ENCODE results near the gene ETS1. TPM values are rescaled to one million over a fixed set of nuclear protein-coding genes. Genes with fewer than 3 reads are reported as not detected.

The ETS1 gene
- total and polyA plus RNA-seq, 2 experiments from 2014 or later, result 25.6 to 52.6 TPM

GRCh38 chr11:128550261-128550821 lies 37.0 kb downstream of the ETS1 start:
- peak overlapping the region; percentile 59 for H3K4me3 ChIP-seq
- H4K20me1 ChIP-seq (replicated peaks; ENCODE audit: insufficient read depth), result peaks cover 71% of the 10 kb centered on the region
- Mint-ChIP-seq H3K9me3 (no peaks in the 10 kb centered on the region), H3K27ac (no peak overlapping the region), H3K27me3 (ENCODE audit: insufficient read depth, low read depth, poor library complexity) (peaks cover 69% of the 10 kb centered on the region), H3K4me1 (peaks cover 28% of the 10 kb centered on the region), H3K4me3 (no peak overlapping the region), H3K36me3 (ENCODE audit: low read depth) (peaks cover 22% of the 10 kb centered on the region)
- no peaks in the 10 kb centered on the region for H3K9me2 ChIP-seq (ENCODE audit: insufficient read depth)
- peaks cover 31% of the 10 kb centered on the region for H3K4me1 ChIP-seq (ENCODE audit: insufficient read depth)
- peaks cover 11% of the 10 kb centered on the region; the same call in 1 of the 2 replicates for H3K36me3 ChIP-seq (ENCODE audit: insufficient read depth)
- H3K4me2 ChIP-seq, result peak overlapping the region; percentile 86
- H3F3A ChIP-seq (replicated peaks; ENCODE audit: low read depth), result 0 out of 2 replicates have a peak, but pooled peaks cover 10% of the 10 kb centered on the region
- peaks cover 71% of the 10 kb centered on the region for H3K27me3 ChIP-seq (ENCODE audit: insufficient read depth)
- H3K27ac ChIP-seq (ENCODE audit: low read depth), result no peak overlapping the region
- peaks cover 10% of the 10 kb centered on the region; the same call in 1 of the 2 replicates for H3K79me2 ChIP-seq (replicated peaks; ENCODE audit: insufficient read depth)
- DNase-seq (ENCODE audit: low spot score) (no peak), ATAC-seq (peak; percentile 14)
- TF ChIP-seq CTCF (conservative IDR thresholded peaks at IDR 0.05; ENCODE audit: low read depth in 2 of 2), result no peak
- no peak for TF ChIP-seq JUNB (IDR thresholded peaks at IDR 0.05; ENCODE audit: unreplicated experiment)
- TF ChIP-seq CREB1 (CRISPR knock-in tag; IDR thresholded peaks at IDR 0.05; ENCODE audit: low read depth), result no peak
- TF ChIP-seq EZH2 (IDR thresholded peaks at IDR 0.05; ENCODE audit: low read depth, unreplicated experiment), result no peak
- TF ChIP-seq POLR2AphosphoS5 (IDR thresholded peaks at IDR 0.05; ENCODE audit: low read depth), result no peak
- no peak for TF ChIP-seq EZH2phosphoT487 (IDR thresholded peaks at IDR 0.05; ENCODE audit: unreplicated experiment)
- TF ChIP-seq ZNF331 (CRISPR knock-in tag; IDR thresholded peaks at IDR 0.05; ENCODE audit: low read depth), result no peak
- no peak for TF ChIP-seq NANOG (IDR thresholded peaks at IDR 0.05; ENCODE audit: borderline replicate concordance)
- TF ChIP-seq, protein P1, sequence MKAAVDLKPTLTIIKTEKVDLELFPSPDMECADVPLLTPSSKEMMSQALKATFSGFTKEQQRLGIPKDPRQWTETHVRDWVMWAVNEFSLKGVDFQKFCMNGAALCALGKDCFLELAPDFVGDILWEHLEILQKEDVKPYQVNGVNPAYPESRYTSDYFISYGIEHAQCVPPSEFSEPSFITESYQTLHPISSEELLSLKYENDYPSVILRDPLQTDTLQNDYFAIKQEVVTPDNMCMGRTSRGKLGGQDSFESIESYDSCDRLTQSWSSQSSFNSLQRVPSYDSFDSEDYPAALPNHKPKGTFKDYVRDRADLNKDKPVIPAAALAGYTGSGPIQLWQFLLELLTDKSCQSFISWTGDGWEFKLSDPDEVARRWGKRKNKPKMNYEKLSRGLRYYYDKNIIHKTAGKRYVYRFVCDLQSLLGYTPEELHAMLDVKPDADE (IDR thresholded peaks at IDR 0.05), result no peak
- no peak for TF ChIP-seq ZNF114 (CRISPR knock-in tag; IDR thresholded peaks at IDR 0.05)
- TF ChIP-seq, protein P2, sequence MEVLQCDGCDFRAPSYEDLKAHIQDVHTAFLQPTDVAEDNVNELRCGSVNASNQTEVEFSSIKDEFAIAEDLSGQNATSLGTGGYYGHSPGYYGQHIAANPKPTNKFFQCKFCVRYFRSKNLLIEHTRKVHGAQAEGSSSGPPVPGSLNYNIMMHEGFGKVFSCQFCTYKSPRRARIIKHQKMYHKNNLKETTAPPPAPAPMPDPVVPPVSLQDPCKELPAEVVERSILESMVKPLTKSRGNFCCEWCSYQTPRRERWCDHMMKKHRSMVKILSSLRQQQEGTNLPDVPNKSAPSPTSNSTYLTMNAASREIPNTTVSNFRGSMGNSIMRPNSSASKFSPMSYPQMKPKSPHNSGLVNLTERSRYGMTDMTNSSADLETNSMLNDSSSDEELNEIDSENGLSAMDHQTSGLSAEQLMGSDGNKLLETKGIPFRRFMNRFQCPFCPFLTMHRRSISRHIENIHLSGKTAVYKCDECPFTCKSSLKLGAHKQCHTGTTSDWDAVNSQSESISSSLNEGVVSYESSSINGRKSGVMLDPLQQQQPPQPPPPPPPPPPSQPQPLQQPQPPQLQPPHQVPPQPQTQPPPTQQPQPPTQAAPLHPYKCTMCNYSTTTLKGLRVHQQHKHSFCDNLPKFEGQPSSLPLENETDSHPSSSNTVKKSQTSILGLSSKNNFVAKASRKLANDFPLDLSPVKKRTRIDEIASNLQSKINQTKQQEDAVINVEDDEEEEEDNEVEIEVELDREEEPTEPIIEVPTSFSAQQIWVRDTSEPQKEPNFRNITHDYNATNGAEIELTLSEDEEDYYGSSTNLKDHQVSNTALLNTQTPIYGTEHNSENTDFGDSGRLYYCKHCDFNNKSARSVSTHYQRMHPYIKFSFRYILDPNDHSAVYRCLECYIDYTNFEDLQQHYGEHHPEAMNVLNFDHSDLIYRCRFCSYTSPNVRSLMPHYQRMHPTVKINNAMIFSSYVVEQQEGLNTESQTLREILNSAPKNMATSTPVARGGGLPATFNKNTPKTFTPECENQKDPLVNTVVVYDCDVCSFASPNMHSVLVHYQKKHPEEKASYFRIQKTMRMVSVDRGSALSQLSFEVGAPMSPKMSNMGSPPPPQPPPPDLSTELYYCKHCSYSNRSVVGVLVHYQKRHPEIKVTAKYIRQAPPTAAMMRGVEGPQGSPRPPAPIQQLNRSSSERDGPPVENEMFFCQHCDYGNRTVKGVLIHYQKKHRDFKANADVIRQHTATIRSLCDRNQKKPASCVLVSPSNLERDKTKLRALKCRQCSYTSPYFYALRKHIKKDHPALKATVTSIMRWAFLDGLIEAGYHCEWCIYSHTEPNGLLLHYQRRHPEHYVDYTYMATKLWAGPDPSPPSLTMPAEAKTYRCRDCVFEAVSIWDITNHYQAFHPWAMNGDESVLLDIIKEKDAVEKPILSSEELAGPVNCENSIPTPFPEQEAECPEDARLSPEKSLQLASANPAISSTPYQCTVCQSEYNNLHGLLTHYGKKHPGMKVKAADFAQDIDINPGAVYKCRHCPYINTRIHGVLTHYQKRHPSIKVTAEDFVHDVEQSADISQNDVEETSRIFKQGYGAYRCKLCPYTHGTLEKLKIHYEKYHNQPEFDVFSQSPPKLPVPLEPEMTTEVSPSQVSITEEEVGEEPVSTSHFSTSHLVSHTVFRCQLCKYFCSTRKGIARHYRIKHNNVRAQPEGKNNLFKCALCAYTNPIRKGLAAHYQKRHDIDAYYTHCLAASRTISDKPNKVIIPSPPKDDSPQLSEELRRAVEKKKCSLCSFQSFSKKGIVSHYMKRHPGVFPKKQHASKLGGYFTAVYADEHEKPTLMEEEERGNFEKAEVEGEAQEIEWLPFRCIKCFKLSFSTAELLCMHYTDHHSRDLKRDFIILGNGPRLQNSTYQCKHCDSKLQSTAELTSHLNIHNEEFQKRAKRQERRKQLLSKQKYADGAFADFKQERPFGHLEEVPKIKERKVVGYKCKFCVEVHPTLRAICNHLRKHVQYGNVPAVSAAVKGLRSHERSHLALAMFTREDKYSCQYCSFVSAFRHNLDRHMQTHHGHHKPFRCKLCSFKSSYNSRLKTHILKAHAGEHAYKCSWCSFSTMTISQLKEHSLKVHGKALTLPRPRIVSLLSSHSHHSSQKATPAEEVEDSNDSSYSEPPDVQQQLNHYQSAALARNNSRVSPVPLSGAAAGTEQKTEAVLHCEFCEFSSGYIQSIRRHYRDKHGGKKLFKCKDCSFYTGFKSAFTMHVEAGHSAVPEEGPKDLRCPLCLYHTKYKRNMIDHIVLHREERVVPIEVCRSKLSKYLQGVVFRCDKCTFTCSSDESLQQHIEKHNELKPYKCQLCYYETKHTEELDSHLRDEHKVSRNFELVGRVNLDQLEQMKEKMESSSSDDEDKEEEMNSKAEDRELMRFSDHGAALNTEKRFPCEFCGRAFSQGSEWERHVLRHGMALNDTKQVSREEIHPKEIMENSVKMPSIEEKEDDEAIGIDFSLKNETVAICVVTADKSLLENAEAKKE (CRISPR knock-in tag; IDR thresholded peaks at IDR 0.05), result no peak
- no peak for TF ChIP-seq STAT1 (IDR thresholded peaks at IDR 0.05; ENCODE audit: unreplicated experiment)
- TF ChIP-seq, protein P3, sequence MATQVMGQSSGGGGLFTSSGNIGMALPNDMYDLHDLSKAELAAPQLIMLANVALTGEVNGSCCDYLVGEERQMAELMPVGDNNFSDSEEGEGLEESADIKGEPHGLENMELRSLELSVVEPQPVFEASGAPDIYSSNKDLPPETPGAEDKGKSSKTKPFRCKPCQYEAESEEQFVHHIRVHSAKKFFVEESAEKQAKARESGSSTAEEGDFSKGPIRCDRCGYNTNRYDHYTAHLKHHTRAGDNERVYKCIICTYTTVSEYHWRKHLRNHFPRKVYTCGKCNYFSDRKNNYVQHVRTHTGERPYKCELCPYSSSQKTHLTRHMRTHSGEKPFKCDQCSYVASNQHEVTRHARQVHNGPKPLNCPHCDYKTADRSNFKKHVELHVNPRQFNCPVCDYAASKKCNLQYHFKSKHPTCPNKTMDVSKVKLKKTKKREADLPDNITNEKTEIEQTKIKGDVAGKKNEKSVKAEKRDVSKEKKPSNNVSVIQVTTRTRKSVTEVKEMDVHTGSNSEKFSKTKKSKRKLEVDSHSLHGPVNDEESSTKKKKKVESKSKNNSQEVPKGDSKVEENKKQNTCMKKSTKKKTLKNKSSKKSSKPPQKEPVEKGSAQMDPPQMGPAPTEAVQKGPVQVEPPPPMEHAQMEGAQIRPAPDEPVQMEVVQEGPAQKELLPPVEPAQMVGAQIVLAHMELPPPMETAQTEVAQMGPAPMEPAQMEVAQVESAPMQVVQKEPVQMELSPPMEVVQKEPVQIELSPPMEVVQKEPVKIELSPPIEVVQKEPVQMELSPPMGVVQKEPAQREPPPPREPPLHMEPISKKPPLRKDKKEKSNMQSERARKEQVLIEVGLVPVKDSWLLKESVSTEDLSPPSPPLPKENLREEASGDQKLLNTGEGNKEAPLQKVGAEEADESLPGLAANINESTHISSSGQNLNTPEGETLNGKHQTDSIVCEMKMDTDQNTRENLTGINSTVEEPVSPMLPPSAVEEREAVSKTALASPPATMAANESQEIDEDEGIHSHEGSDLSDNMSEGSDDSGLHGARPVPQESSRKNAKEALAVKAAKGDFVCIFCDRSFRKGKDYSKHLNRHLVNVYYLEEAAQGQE (IDR thresholded peaks at IDR 0.05; ENCODE audit: unreplicated experiment), result no peak
- H2AFZ ChIP-seq, result no peak overlapping the region
